HepG2 (cell line): ENCODE data around the gene CHMP1A. TPM values are rescaled to one million over a fixed set of nuclear protein-coding genes. Genes with fewer than 3 reads are reported as not detected.

Experiments
- CCDC6 ChIP-seq: sonication (generic); formaldehyde crosslinking; IDR thresholded peaks from 2 replicates; pipeline ENCODE4 v1.8.1; 2022; ENCODE audit warnings: mild to moderate bottlenecking, missing genetic modification reagents, moderate library complexity
- ETS1 ChIP-seq: sonication (generic); formaldehyde crosslinking; IDR thresholded peaks from 2 replicates; pipeline ENCODE4 v1.4.0; 2020; ENCODE audit warnings: missing genetic modification reagents
- FOXA1 ChIP-seq, 2 experiments: fragments of 450-650 bp in 1 of 2; sonication (generic) in 1 of 2; formaldehyde crosslinking in 1 of 2; IDR thresholded peaks; 2 replicates each; pipeline versions ENCODE4 v1.4.0 to v1.6.1; 2016 to 2020; ENCODE audit warnings: missing genetic modification reagents in 1 of 2
- MAX ChIP-seq: IDR thresholded peaks from 2 replicates; pipeline ENCODE4 v1.6.1; 2012; ENCODE audit warnings: inconsistent platforms
- MAZ ChIP-seq, 2 experiments: sonication (generic) in 1 of 2; formaldehyde crosslinking in 1 of 2; IDR thresholded peaks; 2 replicates each; pipeline versions ENCODE4 v1.5.0 to v1.6.1; 2012 to 2020; ENCODE audit warnings: low read depth in 2 of 2, mild to moderate bottlenecking in 2 of 2, borderline replicate concordance in 1 of 2, improper control_type of control experiment in 1 of 2, low read length in 1 of 2, missing genetic modification reagents in 1 of 2, moderate library complexity in 1 of 2
- MLX ChIP-seq: IDR thresholded peaks from 2 replicates; pipeline ENCODE4 v1.6.1; 2016
- SMAD1 ChIP-seq: sonication (generic); formaldehyde crosslinking; IDR thresholded peaks from 2 replicates; pipeline ENCODE4 v1.4.0; 2020; ENCODE audit warnings: missing genetic modification reagents, low read depth, mild to moderate bottlenecking, borderline replicate concordance
- TRIM24 ChIP-seq: sonication (generic); formaldehyde crosslinking; IDR thresholded peaks from 2 replicates; pipeline ENCODE4 v1.8.0; 2022; ENCODE audit warnings: mild to moderate bottlenecking, missing genetic modification reagents
- U2AF2 ChIP-seq: fragments of 200-400 bp; formaldehyde crosslinking; IDR thresholded peaks from 2 replicates; pipeline ENCODE4 v1.6.1; 2017; ENCODE audit warnings: low read depth, mild to moderate bottlenecking, low read length
- ZBTB26 ChIP-seq: IDR thresholded peaks from 2 replicates; pipeline ENCODE4 v1.6.1; 2016; ENCODE audit warnings: missing compliant biosample characterization, missing genetic modification reagents, borderline replicate concordance
- ZBTB7A ChIP-seq: sonication (generic); formaldehyde crosslinking; IDR thresholded peaks from 2 replicates; pipeline ENCODE4 v1.8.0; 2022; ENCODE audit warnings: mild to moderate bottlenecking, missing genetic modification reagents
- ZFP37 ChIP-seq: sonication (generic); formaldehyde crosslinking; IDR thresholded peaks from 2 replicates; pipeline ENCODE4 v1.4.0; 2020; ENCODE audit warnings: missing genetic modification reagents, borderline replicate concordance
- ZNF20 ChIP-seq: sonication (generic); formaldehyde crosslinking; IDR thresholded peaks from 2 replicates; pipeline ENCODE4 v1.4.0; 2020; ENCODE audit warnings: mild to moderate bottlenecking, moderate library complexity, missing genetic modification reagents
- ZNF407 ChIP-seq: sonication (generic); formaldehyde crosslinking; IDR thresholded peaks from one replicate; pipeline ENCODE4 v1.5.1; 2020; ENCODE audit warnings: mild to moderate bottlenecking, missing genetic modification reagents; ENCODE audit errors: not compliant biosample characterization
- ZNF619 ChIP-seq: sonication (generic); formaldehyde crosslinking; IDR thresholded peaks from 2 replicates; pipeline ENCODE4 v1.4.0; 2020; ENCODE audit warnings: mild to moderate bottlenecking, missing genetic modification reagents
- ZNF776 ChIP-seq: sonication (generic); formaldehyde crosslinking; IDR thresholded peaks from 2 replicates; pipeline ENCODE4 v1.4.0; 2020; ENCODE audit warnings: mild to moderate bottlenecking, missing genetic modification reagents
- polyA plus RNA-seq, 8 experiments: library from polyadenylated mRNA; depleted of rRNA in 3 of 8; stranded (reverse) in 7 of 8; unstranded in 1 of 8; fragments of >200 nt; fragmentation: Illumina TruSeq in 4 of 8; extraction: Trizol in 4 of 8; gene quantifications; 2 replicates each; pipeline versions ENCODE4 v1.2.1 to v1.2.3, GENCODE V29; 2011 to 2016; ENCODE audit warnings: low read depth in 4 of 8, missing spikeins in 1 of 8, mixed read lengths in 1 of 8; ENCODE audit not compliant: insufficient read depth in 1 of 8
- total RNA-seq, 5 experiments: library from RNA; depleted of rRNA; stranded (reverse); fragments of >200 nt; fragmentation: Illumina TruSeq; extraction: Trizol; gene quantifications; 2 replicates each; pipeline ENCODE4 v1.2.3, GENCODE V29; 2016; ENCODE audit warnings: low read depth in 1 of 5

CHMP1A gene
- total and polyA plus RNA-seq, 2 of the 13 experiments (the other 11 are each of a cell fraction or from before 2014, with no cell fraction given) = 69.4 to 73.3 TPM

- TF ChIP-seq ZBTB26 (CRISPR knock-in tag) (peak; percentile 81), ZNF407 (CRISPR knock-in tag) (peak; percentile 90), TRIM24 (CRISPR knock-in tag) (0 out of 2 replicates have a peak, but pooled peaks have one; percentile 29), ZNF20 (peak; percentile 39; the same call in 1 of the 2 replicates), MAZ (IDR thresholded peaks at IDR 0.05; ENCODE audit: borderline replicate concordance, low read depth, low read length) (peak; percentile 93), MAZ (CRISPR knock-in tag; IDR thresholded peaks at IDR 0.05; ENCODE audit: low read depth) (peak; percentile 90), ZNF619 (peak; percentile 91; the same call in 1 of the 2 replicates), ZFP37 (peak; percentile 99), U2AF2 (no peak), SMAD1 (CRISPR knock-in tag) (peak; percentile 79; the same call in 1 of the 2 replicates), MLX (CRISPR knock-in tag) (peak; percentile 99), CCDC6 (peak; percentile 99), ZBTB7A (CRISPR knock-in tag) (no peak; the same call in 1 of the 2 replicates), MAX (peak; percentile 100), ZNF776 (CRISPR knock-in tag) (peak; percentile 98), ETS1 (peak; percentile 96; the same call in 1 of the 2 replicates), FOXA1 (IDR thresholded peaks at IDR 0.05) (no peak), FOXA1 (CRISPR knock-in tag; IDR thresholded peaks at IDR 0.05) (peak; percentile 70)
These were observed 29.8 kb upstream of the CHMP1A start (continued) for GRCh38 chr16:89687092-89687940.
